AG09309 (cell line): ENCODE measurements around the gene PLAC8.
"Not testable (repeated sequence)": the region's sequence is repeated elsewhere in the genome, so short reads cannot be mapped to it uniquely, and the experiment has no call there.

Source experiments
- DNase-seq: peaks from one replicate; pipeline ENCODE4 v3.0.0-alpha.2; 2010; ENCODE audit warnings: low read depth
- H3K4me3 ChIP-seq: 2 replicates; pipeline ENCODE4 v1.5.1; 2011; ENCODE audit warnings: mild to moderate bottlenecking, low read depth, low read length, moderate library complexity; ENCODE audit not compliant: control insufficient read depth
- TF ChIP-seq, protein P1 (sequence below): IDR thresholded peaks from 2 replicates; pipeline ENCODE4 v1.5.1; 2011; ENCODE audit warnings: mild to moderate bottlenecking, low read depth, low read length, inconsistent platforms; ENCODE audit not compliant: insufficient read depth, control insufficient read depth; ENCODE audit errors: missing control alignments

PLAC8 gene

DNA sequence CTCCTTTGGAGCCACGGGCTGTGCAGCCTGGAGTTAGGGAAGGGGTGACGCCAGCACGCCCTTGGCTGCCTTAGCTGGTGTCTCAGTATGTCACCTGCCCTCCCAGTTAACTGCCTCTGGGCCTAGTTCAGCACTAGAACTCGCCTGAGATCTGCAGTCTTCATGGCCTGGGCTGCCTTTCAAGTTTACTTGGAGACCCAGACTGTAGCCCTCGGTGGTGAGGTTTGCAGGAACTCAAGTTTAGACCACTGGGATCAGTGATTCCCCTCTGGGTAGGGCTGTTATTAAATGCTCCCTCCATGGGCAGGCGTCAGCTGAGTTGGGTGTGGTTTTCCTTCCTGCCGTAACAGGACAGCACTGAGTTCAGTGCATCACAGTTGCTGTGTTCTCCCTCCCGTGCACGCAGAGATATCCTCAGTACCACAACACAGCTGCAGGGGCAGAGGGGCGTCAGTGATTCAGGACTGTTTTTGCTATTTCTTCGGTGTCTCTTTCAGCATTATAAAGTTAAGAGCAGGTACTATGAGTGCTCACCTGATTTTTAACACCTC lies 30.5 kb downstream of the PLAC8 start:
- TF ChIP-seq, protein P1, sequence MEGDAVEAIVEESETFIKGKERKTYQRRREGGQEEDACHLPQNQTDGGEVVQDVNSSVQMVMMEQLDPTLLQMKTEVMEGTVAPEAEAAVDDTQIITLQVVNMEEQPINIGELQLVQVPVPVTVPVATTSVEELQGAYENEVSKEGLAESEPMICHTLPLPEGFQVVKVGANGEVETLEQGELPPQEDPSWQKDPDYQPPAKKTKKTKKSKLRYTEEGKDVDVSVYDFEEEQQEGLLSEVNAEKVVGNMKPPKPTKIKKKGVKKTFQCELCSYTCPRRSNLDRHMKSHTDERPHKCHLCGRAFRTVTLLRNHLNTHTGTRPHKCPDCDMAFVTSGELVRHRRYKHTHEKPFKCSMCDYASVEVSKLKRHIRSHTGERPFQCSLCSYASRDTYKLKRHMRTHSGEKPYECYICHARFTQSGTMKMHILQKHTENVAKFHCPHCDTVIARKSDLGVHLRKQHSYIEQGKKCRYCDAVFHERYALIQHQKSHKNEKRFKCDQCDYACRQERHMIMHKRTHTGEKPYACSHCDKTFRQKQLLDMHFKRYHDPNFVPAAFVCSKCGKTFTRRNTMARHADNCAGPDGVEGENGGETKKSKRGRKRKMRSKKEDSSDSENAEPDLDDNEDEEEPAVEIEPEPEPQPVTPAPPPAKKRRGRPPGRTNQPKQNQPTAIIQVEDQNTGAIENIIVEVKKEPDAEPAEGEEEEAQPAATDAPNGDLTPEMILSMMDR, result no peak
- H3K4me3 ChIP-seq, result no peak overlapping the region
- DNase-seq, result no peak

DNA sequence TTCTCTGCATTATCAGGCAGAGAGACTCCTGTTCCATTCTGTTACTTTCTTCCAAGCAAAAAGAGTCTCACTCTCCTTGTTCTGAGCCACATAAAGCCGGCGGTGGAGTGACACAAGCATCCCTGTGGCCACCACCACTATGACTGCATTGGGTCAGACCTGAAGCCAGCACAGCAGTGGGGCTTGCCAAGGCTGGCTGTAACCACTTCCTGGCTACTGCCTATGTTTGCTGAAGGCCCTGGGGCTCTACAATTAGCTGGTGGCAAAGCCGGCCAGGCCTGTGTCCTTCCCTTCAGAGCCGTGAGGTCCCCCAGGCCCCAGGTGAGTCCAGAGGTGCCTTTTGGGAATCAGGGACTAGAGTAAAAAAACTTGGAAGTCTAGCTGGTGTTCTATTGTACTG lies 31.8 kb downstream of the PLAC8 start:
- DNase-seq, result no peak
- TF ChIP-seq, protein P1, result no peak
- no peak overlapping the region for H3K4me3 ChIP-seq

DNA sequence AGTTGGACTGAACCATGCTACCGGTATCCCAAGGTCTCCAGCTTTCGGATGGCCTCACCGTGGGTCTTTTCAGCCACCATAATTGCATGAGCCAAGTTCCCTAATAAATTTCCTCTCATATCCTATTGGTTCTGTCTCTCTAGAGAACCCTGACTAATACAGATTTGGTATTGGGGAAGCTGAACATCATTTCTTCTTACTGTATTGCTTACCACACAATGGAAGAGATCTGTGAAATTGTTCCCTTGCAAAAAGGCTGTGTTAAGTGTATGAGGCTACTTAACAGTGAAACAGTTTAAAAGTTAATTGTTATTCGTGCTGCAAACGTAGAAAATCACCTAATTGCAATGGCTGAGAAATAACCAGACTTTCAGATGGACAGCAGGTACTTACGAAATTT lies 34.0 kb downstream of the PLAC8 start:
- no peak for DNase-seq
- TF ChIP-seq, protein P1, result no peak
- no peak overlapping the region for H3K4me3 ChIP-seq

DNA sequence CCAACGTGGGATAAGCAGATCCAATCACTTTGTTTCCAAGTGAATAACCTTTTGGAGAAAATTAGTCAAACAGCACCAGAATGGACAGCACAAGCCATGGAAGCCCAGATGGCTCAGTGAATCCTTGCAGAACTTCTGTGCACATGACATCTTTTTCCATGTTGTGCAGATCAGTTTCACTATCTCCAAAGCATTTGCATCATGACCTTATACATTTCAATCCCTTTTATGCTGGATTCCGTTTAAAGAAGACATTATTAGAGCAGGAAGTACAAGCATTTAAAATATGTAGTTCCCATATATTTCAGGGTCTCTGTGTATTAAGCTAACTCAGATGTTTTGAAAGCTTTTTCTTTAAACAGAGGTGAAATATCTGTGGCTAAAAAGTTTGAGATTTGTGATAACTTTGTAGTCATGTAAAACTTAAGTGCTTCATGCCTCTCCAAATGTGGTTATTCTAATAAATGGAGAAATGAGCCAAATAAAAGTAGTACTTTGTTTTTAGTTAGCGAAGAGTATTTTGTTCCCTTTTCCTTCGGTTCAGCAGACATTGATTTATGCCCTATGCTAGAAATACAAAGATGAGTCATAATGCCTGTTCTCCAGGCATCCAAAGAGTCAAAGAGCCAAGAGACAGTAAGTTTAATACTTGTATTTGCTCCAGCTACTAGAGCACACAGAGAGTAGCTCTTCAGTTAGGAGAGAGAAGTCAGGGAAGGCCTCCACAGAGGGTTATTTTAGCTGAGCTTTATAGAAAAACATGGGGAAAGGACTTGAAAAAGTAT lies 39.0 kb downstream of the PLAC8 start:
- H3K4me3 ChIP-seq, result no peak overlapping the region
- DNase-seq, result peak; percentile 60
- TF ChIP-seq, protein P1, result no peak

DNA sequence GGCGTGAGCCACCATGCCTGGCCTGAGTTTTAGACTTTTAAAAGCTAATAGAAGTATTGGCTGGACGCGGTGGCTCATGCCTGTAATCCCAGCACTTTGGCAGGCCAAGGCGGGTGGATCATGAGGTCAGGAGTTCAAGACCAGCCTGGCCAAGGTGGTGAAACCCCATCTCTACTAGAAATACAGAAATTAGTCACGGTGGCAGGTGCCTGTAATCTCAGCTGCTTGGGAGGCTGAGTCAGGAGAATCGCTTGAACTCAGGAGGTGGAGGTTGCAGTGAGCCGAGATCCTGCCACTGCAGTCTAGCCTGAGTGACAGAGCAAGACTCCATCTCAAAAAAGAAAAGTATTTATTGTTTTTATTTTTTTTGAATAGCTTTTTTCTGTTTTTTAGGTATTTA lies 39.7 kb downstream of the PLAC8 start:
- H3K4me3 ChIP-seq, DNase-seq: not testable (repeated sequence)

DNA sequence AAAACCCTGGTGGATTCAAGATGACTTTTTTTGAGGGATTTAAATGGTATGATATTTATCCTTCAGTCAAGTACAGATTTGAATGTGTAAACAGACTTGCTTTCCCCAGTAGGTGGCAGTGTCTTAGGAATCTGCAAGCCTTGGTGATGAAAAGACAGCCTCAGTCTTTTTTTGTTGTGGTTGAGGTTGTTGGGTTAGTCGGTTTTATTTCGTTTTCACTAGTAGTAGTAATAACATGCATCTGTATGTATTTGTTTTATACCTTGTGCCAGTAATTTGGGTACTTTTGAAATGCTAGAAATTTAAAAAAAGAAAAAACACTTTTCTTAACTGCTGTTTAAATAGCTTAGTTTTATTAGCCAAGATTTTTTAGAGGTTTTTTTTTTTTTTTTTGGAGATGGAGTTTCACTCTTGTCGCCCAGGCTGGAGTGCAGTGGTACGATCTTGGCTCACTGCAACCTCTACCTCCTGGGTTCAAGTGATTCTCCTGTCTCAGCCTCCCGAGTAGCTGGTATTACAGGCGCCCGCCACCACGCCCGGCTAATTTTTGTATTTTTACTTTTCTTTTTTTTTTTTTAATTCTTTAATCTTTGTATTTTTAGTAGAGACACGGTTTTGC lies 40.3 kb downstream of the PLAC8 start:
- TF ChIP-seq, protein P1, result peak; percentile 77
- H3K4me3 ChIP-seq, result no peak overlapping the region
- DNase-seq, result peak; percentile 79

DNA sequence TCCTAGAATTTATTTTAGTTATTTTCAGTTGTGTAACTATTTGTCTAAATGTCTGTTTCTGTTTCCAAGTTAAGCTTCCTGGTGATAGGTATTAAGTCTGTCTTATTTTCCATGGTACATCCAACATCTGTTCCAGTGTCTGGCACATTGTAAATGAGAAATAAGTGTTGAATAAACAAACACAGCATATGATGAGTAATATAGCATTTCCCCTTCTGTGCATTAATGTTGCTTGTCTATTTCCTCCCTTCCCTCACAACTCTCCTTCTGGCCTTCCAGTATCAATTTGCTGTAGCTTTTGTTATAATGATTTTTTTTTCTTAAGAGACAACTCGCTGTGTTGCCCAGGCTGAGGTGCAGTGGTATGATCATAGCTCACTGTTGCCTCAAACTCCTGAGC lies 43.4 kb downstream of the PLAC8 start:
- H3K4me3 ChIP-seq, result no peak overlapping the region
- DNase-seq, result no peak

More for the DNA sequence above, 43.4 kb downstream of the PLAC8 start:
- TF ChIP-seq, protein P1, result no peak
